Muscle of leg (tissue), 11 donors: ENCODE data around the gene INPP4B. TPM values are rescaled to one million over a fixed set of nuclear protein-coding genes. Genes with fewer than 3 reads are reported as not detected.

Source experiments
- DNase-seq: peaks from one replicate; pipeline ENCODE4 v3.0.0; 2013
- H3K27ac ChIP-seq: one replicate; pipeline ENCODE4 v1.5.1; 2013; ENCODE audit warnings: mild to moderate bottlenecking, low read length, control low read depth
- H3K27me3 ChIP-seq: one replicate; pipeline ENCODE4 v1.6.1; 2013; ENCODE audit warnings: low read length; ENCODE audit not compliant: control insufficient read depth, insufficient read depth
- H3K36me3 ChIP-seq: one replicate; pipeline ENCODE4 v1.6.1; 2013; ENCODE audit warnings: low read length; ENCODE audit not compliant: control insufficient read depth, insufficient read depth
- H3K4me1 ChIP-seq: one replicate; pipeline ENCODE4 v1.6.1; 2013; ENCODE audit warnings: low read length; ENCODE audit not compliant: control insufficient read depth, insufficient read depth
- H3K4me3 ChIP-seq: one replicate; pipeline ENCODE4 v1.5.1; 2013; ENCODE audit warnings: low read length, control low read depth
- H3K9me3 ChIP-seq: replicated peaks from 2 replicates; pipeline ENCODE4 v1.6.1; 2013; ENCODE audit warnings: low read depth, low read length; ENCODE audit not compliant: control insufficient read depth
- WGBS: methylation state at CpG from one replicate; pipeline ENCODE4 v1.1.5; 2013; ENCODE audit warnings: missing lambda C conversion rate; ENCODE audit not compliant: insufficient coverage; 5-methylcytosine and 5-hydroxymethylcytosine counted together
- polyA plus RNA-seq, 8 donors: library from polyadenylated mRNA; unstranded; fragments of 120-200 nt; gene quantifications; one replicate each; pipeline versions ENCODE4 v1.2.1 to v1.2.3, GENCODE V29; 2013; ENCODE audit warnings: inconsistent platforms in 1 of 8, low replicate concordance in 1 of 8; ENCODE audit not compliant: insufficient read length in 8 of 8, insufficient read depth in 1 of 8
- total RNA-seq: library from RNA; stranded (reverse); fragments of 120-200 nt; gene quantifications from one replicate; pipeline ENCODE4 v1.2.4, GENCODE V29; 2013

The INPP4B gene
- total and polyA plus RNA-seq, 9 donors, result 15.7 to 55.1 (median 30.6) TPM

DNA sequence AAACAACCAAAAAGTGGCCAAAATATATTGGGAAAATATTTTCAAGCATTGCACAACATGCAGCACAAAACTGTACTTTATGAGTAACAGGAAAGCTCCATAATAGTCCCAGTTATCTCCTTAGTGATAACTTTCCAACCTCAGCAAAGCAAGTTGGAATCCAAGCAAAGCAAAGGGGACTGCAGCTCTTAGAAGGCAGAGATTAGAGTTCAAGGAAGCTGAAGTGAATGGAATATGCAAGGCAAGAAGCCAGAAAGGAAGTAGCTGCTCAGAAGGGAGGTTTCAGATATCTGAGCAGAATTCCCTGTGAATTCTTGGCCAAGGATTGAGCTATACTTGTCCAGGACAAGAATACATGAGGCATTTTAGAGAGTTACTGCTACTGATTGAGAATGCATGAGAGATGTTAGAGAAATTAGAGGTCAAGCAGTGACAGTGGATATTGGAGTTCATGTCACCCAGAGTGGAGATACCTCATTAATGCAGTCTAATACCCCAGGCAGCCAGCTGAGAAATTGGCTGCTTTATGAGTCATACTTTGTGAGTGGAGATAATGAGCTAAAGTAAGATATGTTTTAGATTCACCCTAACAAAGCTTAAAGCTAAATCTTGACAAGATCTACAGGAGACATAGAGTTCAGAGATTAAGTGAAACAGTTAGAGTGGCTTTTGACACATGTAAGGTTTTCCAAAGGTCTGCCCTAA, 102.8 kb downstream of the INPP4B start:
- Histone ChIP-seq H3K9me3 (peaks cover 3% of the 10 kb centered on the region), H3K36me3 (no peaks in the 10 kb centered on the region), H3K4me1 (no peaks in the 10 kb centered on the region), H3K4me3 (no peak overlapping the region), H3K27me3 (no peaks in the 10 kb centered on the region), H3K27ac (no peak overlapping the region)
- peak; percentile 23 for DNase-seq

- no peaks in the 10 kb centered on the region for H3K27me3 ChIP-seq
- H3K27ac ChIP-seq, result no peak overlapping the region
- peaks cover 3% of the 10 kb centered on the region for H3K9me3 ChIP-seq
- H3K4me1 ChIP-seq, result no peaks in the 10 kb centered on the region
- no CpG with 5 or more reads among the region's 1 CpG for WGBS
- H3K4me3 ChIP-seq, result no peak overlapping the region
- H3K36me3 ChIP-seq, result no peaks in the 10 kb centered on the region
- DNase-seq, result no peak
Observed at GRCh38 chr4:142741995-142742394, 104.1 kb downstream of the INPP4B start.

DNA sequence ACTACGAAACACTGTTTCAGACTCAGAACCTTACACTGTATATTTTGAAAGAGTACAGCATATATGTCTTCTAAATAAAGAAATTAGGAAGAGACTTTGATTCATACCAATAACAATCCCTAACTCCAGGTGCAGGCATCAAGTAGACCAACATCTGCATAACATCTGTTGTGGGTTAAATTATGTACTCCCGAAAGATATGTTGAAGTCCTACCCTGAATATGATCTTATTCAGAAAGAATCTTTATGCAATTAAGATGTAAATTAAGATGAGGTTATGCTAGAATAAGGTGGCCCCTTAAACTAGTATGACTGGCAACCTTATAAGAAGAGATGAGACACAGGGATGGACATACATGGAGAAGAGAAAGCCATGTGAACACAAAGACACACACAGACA, 117.9 kb downstream of the INPP4B start:
- Histone ChIP-seq H3K4me1 (no peaks in the 10 kb centered on the region), H3K9me3 (no peaks in the 10 kb centered on the region), H3K36me3 (no peaks in the 10 kb centered on the region), H3K4me3 (no peak overlapping the region), H3K27ac (no peak overlapping the region), H3K27me3 (no peaks in the 10 kb centered on the region)
- WGBS, result no CpG with 5 or more reads among the region's 2 CpGs
- DNase-seq, result no peak

DNA sequence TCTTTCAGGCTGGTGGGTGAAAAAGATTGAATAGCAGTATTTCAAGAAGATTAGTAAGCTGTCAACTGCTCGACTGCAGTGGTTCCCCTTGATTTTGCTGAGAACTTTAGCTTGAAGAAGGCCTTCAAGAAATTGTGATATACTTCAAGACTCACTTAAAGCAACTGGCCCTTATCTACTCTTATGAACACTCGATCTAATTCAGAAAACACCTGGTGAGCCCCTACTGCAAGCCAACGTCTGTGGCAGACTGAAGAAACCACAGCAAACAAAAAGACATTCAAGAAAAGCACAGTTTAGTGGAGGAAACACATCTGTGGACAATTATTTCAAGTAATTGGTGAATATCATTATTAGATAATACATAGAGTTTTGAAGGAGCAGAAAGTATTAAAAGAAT, 119.0 kb downstream of the INPP4B start:
- H3K36me3 ChIP-seq, result no peaks in the 10 kb centered on the region
- no peak overlapping the region for H3K27ac ChIP-seq
- no peaks in the 10 kb centered on the region for H3K4me1 ChIP-seq
- no peak for DNase-seq
- H3K4me3 ChIP-seq, result no peak overlapping the region
- no CpG with 5 or more reads among the region's 3 CpGs for WGBS
- no peaks in the 10 kb centered on the region for H3K27me3 ChIP-seq
- H3K9me3 ChIP-seq, result no peaks in the 10 kb centered on the region

DNA sequence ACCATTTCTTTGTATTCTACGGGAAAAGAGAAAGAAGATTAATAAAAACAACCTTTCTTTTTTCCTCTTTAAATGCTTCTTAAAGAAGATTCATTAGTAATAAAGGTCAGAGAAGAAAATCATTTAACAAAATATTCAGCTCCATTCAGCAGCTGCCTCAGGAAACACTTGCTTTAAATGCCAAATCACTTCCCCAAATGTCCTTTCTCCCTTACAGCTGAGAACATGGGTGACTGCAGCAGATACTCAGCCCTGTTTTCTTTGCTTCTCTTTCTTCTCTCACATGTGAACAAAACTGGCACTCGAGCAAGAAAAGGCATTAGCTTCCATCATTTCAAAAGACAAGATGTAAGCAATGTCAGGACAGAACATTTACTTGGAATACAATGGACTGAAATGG, 120.2 kb downstream of the INPP4B start:
- Histone ChIP-seq H3K4me1 (no peaks in the 10 kb centered on the region), H3K36me3 (no peaks in the 10 kb centered on the region), H3K27ac (no peak overlapping the region), H3K27me3 (no peaks in the 10 kb centered on the region), H3K4me3 (no peak overlapping the region), H3K9me3 (no peaks in the 10 kb centered on the region)
- WGBS, result no CpG with 5 or more reads among the region's 2 CpGs
- no peak for DNase-seq

DNA sequence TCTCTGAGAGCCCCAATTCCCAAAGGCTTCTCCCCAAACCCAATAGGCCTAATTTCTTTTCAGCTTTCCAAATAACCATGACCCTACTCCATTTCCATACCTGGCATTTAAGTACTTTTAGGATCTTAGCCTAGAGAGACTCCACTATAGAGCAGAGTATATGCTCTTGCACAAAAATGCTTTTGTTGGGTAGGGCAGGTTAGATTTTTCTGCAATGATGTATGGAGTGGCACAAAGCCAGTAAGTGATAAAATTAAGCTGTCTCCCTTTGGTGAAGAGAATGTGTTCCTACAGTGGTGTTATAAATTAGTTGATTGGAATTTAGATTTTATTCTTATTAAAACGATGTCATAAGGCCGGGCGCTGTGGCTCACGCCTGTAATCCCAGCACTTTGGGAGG, 124.9 kb downstream of the INPP4B start:
- Histone ChIP-seq H3K4me3 (no peak overlapping the region), H3K36me3 (no peaks in the 10 kb centered on the region), H3K4me1 (no peaks in the 10 kb centered on the region), H3K9me3 (no peaks in the 10 kb centered on the region), H3K27ac (no peak overlapping the region), H3K27me3 (no peaks in the 10 kb centered on the region)
- DNase-seq, result no peak
- 64% methylated on average over 4 of the region's 4 CpGs for WGBS

GRCh38 chr4:142719854-142720541, 126.1 kb downstream of the INPP4B start:
- Histone ChIP-seq H3K9me3 (no peaks in the 10 kb centered on the region), H3K27ac (no peak overlapping the region), H3K36me3 (no peaks in the 10 kb centered on the region), H3K4me3 (no peak overlapping the region), H3K4me1 (no peaks in the 10 kb centered on the region), H3K27me3 (no peaks in the 10 kb centered on the region)
- DNase-seq, result peak; percentile 24
- no CpG with 5 or more reads among the region's 5 CpGs for WGBS

GRCh38 chr4:142718981-142719380, 127.1 kb downstream of the INPP4B start:
- no peaks in the 10 kb centered on the region for H3K9me3 ChIP-seq
- H3K27ac ChIP-seq, result no peak overlapping the region
- DNase-seq, result no peak
- no peaks in the 10 kb centered on the region for H3K27me3 ChIP-seq
- H3K4me1 ChIP-seq, result no peaks in the 10 kb centered on the region
- H3K4me3 ChIP-seq, result no peak overlapping the region
- no peaks in the 10 kb centered on the region for H3K36me3 ChIP-seq

DNA sequence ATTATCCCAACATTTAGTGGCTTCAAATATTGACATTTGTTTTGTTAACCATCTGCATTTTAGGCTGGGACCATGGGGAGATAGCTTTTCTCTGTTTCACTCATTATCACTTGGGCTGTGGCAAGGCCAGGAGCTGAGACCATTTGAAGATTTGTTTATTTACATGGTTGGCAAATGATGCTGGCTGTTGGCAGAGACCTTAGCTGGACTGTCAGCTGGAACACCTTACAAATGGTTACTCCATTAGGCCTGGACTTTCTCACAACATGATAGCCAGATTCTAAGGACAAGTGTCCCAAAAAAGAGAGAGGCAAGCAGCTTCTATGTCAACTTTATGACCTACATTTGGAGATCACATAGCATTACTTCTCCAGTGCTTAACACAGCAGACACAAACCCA, 130.4 kb downstream of the INPP4B start:
- H3K27ac ChIP-seq, result no peak overlapping the region
- DNase-seq, result no peak
- no peak overlapping the region for H3K4me3 ChIP-seq
- no peaks in the 10 kb centered on the region for H3K36me3 ChIP-seq
- H3K9me3 ChIP-seq, result no peaks in the 10 kb centered on the region
- no peaks in the 10 kb centered on the region for H3K4me1 ChIP-seq
- no peaks in the 10 kb centered on the region for H3K27me3 ChIP-seq

- H3K27me3 ChIP-seq, result no peaks in the 10 kb centered on the region
- H3K4me1 ChIP-seq, result no peaks in the 10 kb centered on the region
- H3K4me3 ChIP-seq, result no peak overlapping the region
- WGBS, result no CpG with 5 or more reads among the region's 2 CpGs
- H3K9me3 ChIP-seq, result no peaks in the 10 kb centered on the region
- no peak for DNase-seq
- no peaks in the 10 kb centered on the region for H3K36me3 ChIP-seq
- no peak overlapping the region for H3K27ac ChIP-seq
Observed at GRCh38 chr4:142713282-142714030, 132.6 kb downstream of the INPP4B start.
